Dedifferentiated amniotic fluid mesenchymal stem cell (primary cell): Measurements from ENCODE around the gene C2CD2.
"Not testable (repeated sequence)": the region's sequence is repeated elsewhere in the genome, so short reads cannot be mapped to it uniquely, and the experiment has no call there.

Experiments used
- DNase-seq: peaks from one replicate; pipeline ENCODE4 v3.0.0-alpha.2; 2016; ENCODE audit errors: extremely low spot score

Gene C2CD2

GRCh38 chr21:41953831-41954653, at the start of gene C2CD2:
Gene C2CD2, minus strand, starts transcription at chr21:41954018. Its CDS starts 370 bp downstream, at chr21:41953648.
- no peak for DNase-seq

GRCh38 chr21:42003051-42003461, 49.2 kb upstream of the C2CD2 start:
- no peak for DNase-seq

- DNase-seq = peak; percentile 87
Measured at GRCh38 chr21:42002421-42002958, 48.7 kb upstream of the C2CD2 start.

GRCh38 chr21:42001781-42002180, 48.0 kb upstream of the C2CD2 start:
- DNase-seq = no peak

- no peak for DNase-seq
Measured at GRCh38 chr21:42000908-42001307, 47.1 kb upstream of the C2CD2 start.

GRCh38 chr21:41997657-41998056, 43.8 kb upstream of the C2CD2 start:
- no peak for DNase-seq

GRCh38 chr21:41995577-41995976, 41.8 kb upstream of the C2CD2 start:
- DNase-seq = no peak

- DNase-seq = not testable (repeated sequence)
Measured at GRCh38 chr21:41994613-41995012, 40.8 kb upstream of the C2CD2 start.

- DNase-seq = peak; percentile 81
Measured at GRCh38 chr21:41993744-41994143, 39.9 kb upstream of the C2CD2 start.

- no peak for DNase-seq
Measured at GRCh38 chr21:41992576-41992975, 38.8 kb upstream of the C2CD2 start.

GRCh38 chr21:41991659-41992058, 37.8 kb upstream of the C2CD2 start:
- no peak for DNase-seq

- DNase-seq = no peak
Measured at GRCh38 chr21:41989698-41990097, 35.9 kb upstream of the C2CD2 start.

GRCh38 chr21:41987310-41987709, 33.5 kb upstream of the C2CD2 start:
- DNase-seq = no peak

- DNase-seq = no peak
Measured at GRCh38 chr21:41985662-41986416, 32.0 kb upstream of the C2CD2 start.

- no peak for DNase-seq
Measured at GRCh38 chr21:41983229-41983628, 29.4 kb upstream of the C2CD2 start.

GRCh38 chr21:41980561-41980960, 26.7 kb upstream of the C2CD2 start:
- DNase-seq = no peak

- no peak for DNase-seq
Measured at GRCh38 chr21:41979751-41980369, 26.0 kb upstream of the C2CD2 start.

- DNase-seq = no peak
Measured at GRCh38 chr21:41979335-41979734, 25.5 kb upstream of the C2CD2 start.

GRCh38 chr21:41977034-41977950, 23.5 kb upstream of the C2CD2 start:
- DNase-seq = no peak

- DNase-seq = no peak
Measured at GRCh38 chr21:41976611-41977010, 22.8 kb upstream of the C2CD2 start.
